Body of pancreas (tissue), 4 donors: ENCODE results near the gene AP3D1. TPM values are rescaled to one million over a fixed set of nuclear protein-coding genes. Genes with fewer than 3 reads are reported as not detected.

ENCODE experiments used
- ATAC-seq: fragments of 150-250 bp; one replicate; pipeline ENCODE4 v1.9.1; 2016
- DNase-seq, 4 donors: peaks; one replicate each; pipeline ENCODE4 v3.0.0-alpha.2; 2019
- H3K27ac ChIP-seq, 4 donors: fragments of 200-600 bp; sonication (generic); 1 replicate in 3 of 4; 2 replicates in 1 of 4; pipeline versions ENCODE4 v1.5.1 to v1.6.1; 2016 to 2019; ENCODE audit warnings: mild to moderate bottlenecking in 1 of 4, mixed read lengths in 1 of 4, moderate library complexity in 1 of 4
- H3K27me3 ChIP-seq, 2 donors: fragments of 200-600 bp; sonication (generic); one replicate each; pipeline ENCODE4 v1.6.0; 2016; ENCODE audit warnings: mild to moderate bottlenecking in 1 of 2
- H3K36me3 ChIP-seq, 2 donors: fragments of 200-600 bp; sonication (generic); replicated peaks in 1 of 2; 2 replicates each; pipeline ENCODE4 v1.5.1; 2016; ENCODE audit warnings: low read depth in 2 of 2; ENCODE audit not compliant: insufficient read depth in 1 of 2
- H3K4me1 ChIP-seq: fragments of 200-600 bp; sonication (generic); one replicate; pipeline ENCODE4 v1.6.0; 2016
- H3K4me3 ChIP-seq, 2 donors: fragments of 200-600 bp; sonication (generic); 1 replicate in 1 of 2; 2 replicates in 1 of 2; pipeline ENCODE4 v1.5.1; 2016 to 2019
- H3K9me3 ChIP-seq, 3 donors: fragments of 200-600 bp; sonication (generic); 1 replicate in 2 of 3; 2 replicates in 1 of 3; pipeline ENCODE4 v1.5.1; 2016
- CTCF ChIP-seq, 7 experiments: fragments of 450-650 bp in 4 of 7; fragments of 200-600 bp in 3 of 7; sonication (generic) in 3 of 7; IDR thresholded peaks; one replicate each; pipeline ENCODE4 v1.5.1; 2016 to 2019; ENCODE audit warnings: antibody characterized with exemption in 7 of 7
- POLR2A ChIP-seq, 3 donors: fragments of 450-650 bp; IDR thresholded peaks; one replicate each; pipeline ENCODE4 v1.6.1; 2016; ENCODE audit warnings: antibody characterized with exemption in 3 of 3, mild to moderate bottlenecking in 2 of 3
- WGBS, 2 donors: methylation state at CpG; one replicate each; pipeline ENCODE4 v1.1.5; 2017; 5-methylcytosine and 5-hydroxymethylcytosine counted together
- intact Hi-C: fragments of 100-400 bp; cut with DNase I; formaldehyde crosslinking; loops from one replicate; pipeline ENCODE4 v1.15.1; 2023
- total RNA-seq, 2 donors: library from RNA; depleted of rRNA; stranded (reverse); fragments of >200 nt; gene quantifications; one replicate each; pipeline ENCODE4 v1.1.0, GENCODE V29; 2016

The AP3D1 gene
- total RNA-seq, 2 donors from 2014 or later = 77.0 to 124 TPM

- H3K9me3 ChIP-seq = no peaks in the 10 kb centered on the region
- no peak overlapping the region for H3K27ac ChIP-seq
- DNase-seq (no peak), ATAC-seq (no peak)
- peaks cover 20% of the 10 kb centered on the region for H3K4me1 ChIP-seq
- WGBS, 2 donors = 89 to 94% methylated on average over 27 to 37 of the region's 39 CpGs
- H3K4me3 ChIP-seq = no peak overlapping the region
- intact Hi-C loops = no loop called here
- H3K27me3 ChIP-seq = no peaks in the 10 kb centered on the region
- H3K36me3 ChIP-seq = peaks cover 5 to 14% of the 10 kb centered on the region in 2 donors
- no peak for TF ChIP-seq CTCF (IDR thresholded peaks at IDR 0.05)
- TF ChIP-seq POLR2A (IDR thresholded peaks at IDR 0.05) = no peak
Observed at GRCh38 chr19:2099937-2100718, 51.2 kb downstream of the AP3D1 start.

GRCh38 chr19:2099054-2099501 lies 52.3 kb downstream of the AP3D1 start:
- no peaks in the 10 kb centered on the region for H3K27me3 ChIP-seq
- no peak for DNase-seq
- no peak for TF ChIP-seq CTCF (IDR thresholded peaks at IDR 0.05)
- no peak for TF ChIP-seq POLR2A (IDR thresholded peaks at IDR 0.05)
- 70 to 80% methylated on average over 1 to 12 of the region's 16 CpGs for WGBS, 2 donors
- intact Hi-C loops = no loop called here
- H3K36me3 ChIP-seq = peaks cover 5 to 14% of the 10 kb centered on the region in 2 donors
- no peak overlapping the region for H3K27ac ChIP-seq
- H3K9me3 ChIP-seq = no peaks in the 10 kb centered on the region
- no peak for ATAC-seq
- peaks cover 30% of the 10 kb centered on the region for H3K4me1 ChIP-seq
- no peak overlapping the region for H3K4me3 ChIP-seq

- TF ChIP-seq CTCF (IDR thresholded peaks at IDR 0.05) (no peak), POLR2A (IDR thresholded peaks at IDR 0.05) (no peak)
- Histone ChIP-seq H3K4me1 (peaks cover 30% of the 10 kb centered on the region), H3K9me3 (no peaks in the 10 kb centered on the region), H3K4me3 (no peak overlapping the region), H3K27me3 (no peaks in the 10 kb centered on the region), H3K27ac (peak overlapping the region; percentile 78 to 99 (median 87)), H3K36me3 (peaks cover 5 to 14% of the 10 kb centered on the region in 2 donors)
- ATAC-seq (no peak), DNase-seq (no peak)
- whole genome bisulfite sequencing, 2 donors = 74 to 96% methylated on average over 4 to 23 of the region's 23 CpGs
- intact Hi-C loops = no loop called here
Observed at GRCh38 chr19:2097886-2098327, 53.5 kb downstream of the AP3D1 start.

- Histone ChIP-seq H3K27ac (peak overlapping the region; percentile 78 to 99 (median 87)), H3K4me3 (no peak overlapping the region), H3K9me3 (no peaks in the 10 kb centered on the region), H3K27me3 (no peaks in the 10 kb centered on the region), H3K4me1 (peaks cover 30% of the 10 kb centered on the region), H3K36me3 (peaks cover 5 to 14% of the 10 kb centered on the region in 2 donors)
- intact Hi-C loops = no loop called here
- DNase-seq (peak; percentile 61 to 81 (median 80)), ATAC-seq (peak; percentile 7)
- TF ChIP-seq CTCF (IDR thresholded peaks at IDR 0.05) (no peak), POLR2A (IDR thresholded peaks at IDR 0.05) (peak in 1 of 3 donors; percentile 5)
- WGBS, 2 donors = 3 to 8% methylated on average over 6 to 30 of the region's 30 CpGs
Observed at GRCh38 chr19:2097203-2097885, 54.0 kb downstream of the AP3D1 start.
